Tibial nerve (tissue), 3 donors: ENCODE measurements around the gene IFFO2.

Experiments used
- POLR2A ChIP-seq, 2 donors: fragments of 450-650 bp; IDR thresholded peaks; one replicate each; pipeline ENCODE4 v1.6.1; 2017; ENCODE audit warnings: antibody characterized with exemption in 2 of 2, mild to moderate bottlenecking in 2 of 2, moderate library complexity in 2 of 2
- TF ChIP-seq, protein P1 (sequence below), 5 experiments: fragments of 200-600 bp in 3 of 5; fragments of 450-650 bp in 2 of 5; sonication (generic) in 3 of 5; IDR thresholded peaks; one replicate each; pipeline ENCODE4 v1.5.1; 2016 to 2019; ENCODE audit warnings: antibody characterized with exemption in 5 of 5, mild to moderate bottlenecking in 3 of 5, moderate library complexity in 2 of 5

DNA sequence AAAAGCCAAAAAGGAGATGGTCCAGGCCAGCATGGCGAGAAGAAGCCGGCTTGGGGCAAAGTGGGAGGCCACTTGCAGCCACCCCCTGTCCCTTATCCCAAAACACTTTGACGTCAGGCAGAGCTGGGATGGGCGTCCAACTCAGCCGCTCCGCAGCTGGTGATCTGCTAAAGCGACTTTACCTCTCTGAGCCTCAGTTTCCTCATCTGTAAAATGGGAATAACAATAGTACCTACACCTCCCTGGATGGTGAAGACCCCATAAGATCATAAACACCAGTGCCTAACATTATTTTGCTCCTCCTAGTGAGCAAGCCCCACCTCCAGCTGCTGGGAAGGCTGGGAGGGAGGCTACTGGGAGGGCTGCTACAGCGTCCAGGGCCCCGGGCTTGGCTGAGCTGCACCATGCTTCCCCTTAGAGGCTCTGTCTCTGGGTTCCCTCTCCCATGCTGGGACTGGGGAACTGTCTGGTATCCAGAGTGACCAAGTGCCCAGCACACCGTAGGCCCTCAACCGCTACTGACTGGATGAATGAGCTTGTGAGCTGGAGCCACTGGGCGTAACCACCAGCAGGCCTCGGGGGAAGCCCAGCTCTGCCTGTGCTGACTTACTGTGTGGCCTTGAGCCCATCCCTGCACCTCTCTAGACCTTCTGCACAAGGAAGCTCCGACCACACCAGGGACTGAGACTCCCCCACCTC, 18.3 kb downstream of the IFFO2 start:
- TF ChIP-seq, protein P1, sequence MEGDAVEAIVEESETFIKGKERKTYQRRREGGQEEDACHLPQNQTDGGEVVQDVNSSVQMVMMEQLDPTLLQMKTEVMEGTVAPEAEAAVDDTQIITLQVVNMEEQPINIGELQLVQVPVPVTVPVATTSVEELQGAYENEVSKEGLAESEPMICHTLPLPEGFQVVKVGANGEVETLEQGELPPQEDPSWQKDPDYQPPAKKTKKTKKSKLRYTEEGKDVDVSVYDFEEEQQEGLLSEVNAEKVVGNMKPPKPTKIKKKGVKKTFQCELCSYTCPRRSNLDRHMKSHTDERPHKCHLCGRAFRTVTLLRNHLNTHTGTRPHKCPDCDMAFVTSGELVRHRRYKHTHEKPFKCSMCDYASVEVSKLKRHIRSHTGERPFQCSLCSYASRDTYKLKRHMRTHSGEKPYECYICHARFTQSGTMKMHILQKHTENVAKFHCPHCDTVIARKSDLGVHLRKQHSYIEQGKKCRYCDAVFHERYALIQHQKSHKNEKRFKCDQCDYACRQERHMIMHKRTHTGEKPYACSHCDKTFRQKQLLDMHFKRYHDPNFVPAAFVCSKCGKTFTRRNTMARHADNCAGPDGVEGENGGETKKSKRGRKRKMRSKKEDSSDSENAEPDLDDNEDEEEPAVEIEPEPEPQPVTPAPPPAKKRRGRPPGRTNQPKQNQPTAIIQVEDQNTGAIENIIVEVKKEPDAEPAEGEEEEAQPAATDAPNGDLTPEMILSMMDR (IDR thresholded peaks at IDR 0.05): no peak
- TF ChIP-seq POLR2A (IDR thresholded peaks at IDR 0.05): no peak
